Measurements from ENCODE around the gene HIPK4.
"Not testable (repeated sequence)": the region's sequence is repeated elsewhere in the genome, so short reads cannot be mapped to it uniquely, and the experiment has no call there.

HIPK4 gene

DNA sequence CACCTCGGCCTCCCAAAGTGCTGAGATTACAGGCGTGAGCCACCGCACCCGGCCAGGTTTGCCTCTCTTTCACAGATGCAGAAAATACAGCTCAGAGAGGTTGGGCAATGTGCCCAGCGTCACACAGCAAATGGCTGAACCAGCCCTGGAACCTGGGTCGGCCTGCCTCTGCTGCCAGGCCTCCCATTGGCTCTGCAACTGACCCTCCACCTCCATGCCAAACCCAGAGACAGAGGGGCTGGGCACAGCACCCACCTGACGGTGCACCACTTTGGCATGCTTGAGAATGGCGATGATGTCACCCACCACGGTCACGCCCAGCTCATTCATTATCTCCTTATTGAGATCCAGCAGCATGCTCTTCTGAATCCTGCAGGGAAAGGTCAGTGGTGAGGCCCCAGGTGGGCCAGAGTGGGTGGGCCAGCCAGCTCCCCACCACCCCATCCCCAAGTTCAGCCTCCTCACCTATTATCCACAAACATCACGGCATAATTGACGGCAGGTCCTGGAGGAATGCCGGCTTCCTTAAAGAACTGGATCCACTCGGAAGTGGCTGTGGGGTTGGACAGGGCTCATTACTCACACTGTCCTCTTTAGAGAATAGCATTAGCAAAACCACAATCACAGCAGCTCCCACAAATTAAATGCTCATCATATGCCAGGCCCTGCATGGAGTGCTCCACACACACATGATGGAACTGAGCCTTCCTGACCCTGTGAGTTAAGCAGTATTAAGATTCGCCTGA lies 54.0 kb downstream of the HIPK4 start:
- DNase-seq: no peak

DNA sequence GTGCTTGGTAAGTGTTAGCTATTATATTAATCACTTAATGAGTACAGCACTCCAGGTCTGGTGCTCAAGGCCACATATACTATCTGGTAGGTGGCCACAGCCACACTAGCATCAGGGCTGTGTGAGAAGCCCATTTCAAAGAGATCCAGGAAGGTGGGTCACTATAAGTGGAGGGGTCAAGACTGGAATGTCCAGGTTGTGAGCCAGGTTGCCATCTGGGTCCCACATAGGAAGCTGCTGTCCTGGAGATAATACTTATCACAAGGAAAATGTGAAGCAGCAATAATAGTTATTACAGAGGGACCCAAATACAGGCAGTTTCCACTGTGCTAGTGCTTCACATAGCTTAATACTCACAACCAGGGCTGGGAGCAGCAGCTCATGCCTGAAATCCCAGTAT lies 54.9 kb downstream of the HIPK4 start:
- DNase-seq: no peak

DNA sequence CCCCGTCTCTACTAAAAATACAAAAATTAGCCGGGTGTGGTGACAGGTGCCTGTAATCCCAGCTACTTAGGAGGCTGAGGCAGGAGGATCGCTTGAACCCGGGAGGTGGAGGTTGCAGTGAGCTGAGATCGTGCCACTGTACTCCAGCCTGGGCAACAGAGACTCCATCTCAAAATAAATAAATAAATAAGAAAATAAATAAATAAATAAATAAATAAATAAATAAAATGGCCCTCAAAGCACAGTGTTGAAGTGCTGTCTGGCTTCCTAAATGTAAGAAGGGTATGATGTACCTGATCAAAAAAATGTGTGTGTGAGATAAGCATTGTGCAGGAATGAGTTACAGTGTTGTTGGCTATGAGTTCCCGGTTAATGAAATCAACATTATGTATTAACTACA lies 56.9 kb downstream of the HIPK4 start:
- DNase-seq: not testable (repeated sequence)

DNA sequence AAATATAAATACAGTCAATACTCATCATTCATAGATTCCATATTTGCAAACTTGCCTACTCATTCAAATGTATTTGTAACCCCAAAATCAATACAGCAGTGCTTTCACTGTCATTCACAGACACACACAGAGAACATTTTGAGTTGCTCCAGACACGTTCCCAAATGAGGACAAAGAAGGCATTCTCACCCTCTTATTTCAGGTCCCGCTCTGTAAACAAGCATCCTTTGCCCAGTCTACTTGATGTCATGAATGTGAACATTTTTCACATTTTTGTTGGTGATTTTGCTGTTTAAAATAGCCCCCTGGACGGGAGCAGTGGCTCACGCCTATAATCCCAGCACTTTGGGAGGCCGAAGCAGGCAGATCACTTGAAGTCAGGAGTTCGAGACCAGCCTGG lies 57.3 kb downstream of the HIPK4 start:
- no peak for DNase-seq

DNA sequence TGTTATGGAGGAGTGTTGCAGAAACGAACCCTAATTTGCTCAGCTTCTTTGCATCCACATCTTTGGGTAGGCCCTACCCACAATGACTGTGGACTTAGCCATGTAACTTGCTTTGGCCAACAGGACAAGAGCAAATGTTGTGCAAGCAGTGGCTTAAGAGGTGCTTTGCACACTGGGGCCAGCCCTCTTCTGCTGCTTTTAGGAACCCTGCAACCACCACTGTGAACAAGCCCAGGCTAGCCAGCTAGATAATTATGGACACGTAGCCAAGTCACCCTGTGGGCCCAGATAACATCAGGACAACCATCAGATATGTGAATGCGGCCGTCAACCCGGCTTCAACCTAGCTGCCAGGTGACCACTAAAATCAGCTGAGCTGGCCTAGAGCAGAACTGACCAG lies 58.9 kb downstream of the HIPK4 start:
- DNase-seq: no peak

Measured in activated T-cell treated with anti-CD3 and anti-CD28 coated beads, Interleukin-2, amount 50 U/mL, for 1 hour (primary cell).